Measurements from ENCODE around the gene SPG11.
"Not testable (repeated sequence)": the region's sequence is repeated elsewhere in the genome, so short reads cannot be mapped to it uniquely, and the experiment has no call there.

SPG11 gene, protein sequence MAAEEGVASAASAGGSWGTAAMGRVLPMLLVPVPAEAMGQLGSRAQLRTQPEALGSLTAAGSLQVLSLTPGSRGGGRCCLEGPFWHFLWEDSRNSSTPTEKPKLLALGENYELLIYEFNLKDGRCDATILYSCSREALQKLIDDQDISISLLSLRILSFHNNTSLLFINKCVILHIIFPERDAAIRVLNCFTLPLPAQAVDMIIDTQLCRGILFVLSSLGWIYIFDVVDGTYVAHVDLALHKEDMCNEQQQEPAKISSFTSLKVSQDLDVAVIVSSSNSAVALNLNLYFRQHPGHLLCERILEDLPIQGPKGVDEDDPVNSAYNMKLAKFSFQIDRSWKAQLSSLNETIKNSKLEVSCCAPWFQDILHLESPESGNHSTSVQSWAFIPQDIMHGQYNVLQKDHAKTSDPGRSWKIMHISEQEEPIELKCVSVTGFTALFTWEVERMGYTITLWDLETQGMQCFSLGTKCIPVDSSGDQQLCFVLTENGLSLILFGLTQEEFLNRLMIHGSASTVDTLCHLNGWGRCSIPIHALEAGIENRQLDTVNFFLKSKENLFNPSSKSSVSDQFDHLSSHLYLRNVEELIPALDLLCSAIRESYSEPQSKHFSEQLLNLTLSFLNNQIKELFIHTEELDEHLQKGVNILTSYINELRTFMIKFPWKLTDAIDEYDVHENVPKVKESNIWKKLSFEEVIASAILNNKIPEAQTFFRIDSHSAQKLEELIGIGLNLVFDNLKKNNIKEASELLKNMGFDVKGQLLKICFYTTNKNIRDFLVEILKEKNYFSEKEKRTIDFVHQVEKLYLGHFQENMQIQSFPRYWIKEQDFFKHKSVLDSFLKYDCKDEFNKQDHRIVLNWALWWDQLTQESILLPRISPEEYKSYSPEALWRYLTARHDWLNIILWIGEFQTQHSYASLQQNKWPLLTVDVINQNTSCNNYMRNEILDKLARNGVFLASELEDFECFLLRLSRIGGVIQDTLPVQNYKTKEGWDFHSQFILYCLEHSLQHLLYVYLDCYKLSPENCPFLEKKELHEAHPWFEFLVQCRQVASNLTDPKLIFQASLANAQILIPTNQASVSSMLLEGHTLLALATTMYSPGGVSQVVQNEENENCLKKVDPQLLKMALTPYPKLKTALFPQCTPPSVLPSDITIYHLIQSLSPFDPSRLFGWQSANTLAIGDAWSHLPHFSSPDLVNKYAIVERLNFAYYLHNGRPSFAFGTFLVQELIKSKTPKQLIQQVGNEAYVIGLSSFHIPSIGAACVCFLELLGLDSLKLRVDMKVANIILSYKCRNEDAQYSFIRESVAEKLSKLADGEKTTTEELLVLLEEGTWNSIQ (N-terminal part only)

DNA sequence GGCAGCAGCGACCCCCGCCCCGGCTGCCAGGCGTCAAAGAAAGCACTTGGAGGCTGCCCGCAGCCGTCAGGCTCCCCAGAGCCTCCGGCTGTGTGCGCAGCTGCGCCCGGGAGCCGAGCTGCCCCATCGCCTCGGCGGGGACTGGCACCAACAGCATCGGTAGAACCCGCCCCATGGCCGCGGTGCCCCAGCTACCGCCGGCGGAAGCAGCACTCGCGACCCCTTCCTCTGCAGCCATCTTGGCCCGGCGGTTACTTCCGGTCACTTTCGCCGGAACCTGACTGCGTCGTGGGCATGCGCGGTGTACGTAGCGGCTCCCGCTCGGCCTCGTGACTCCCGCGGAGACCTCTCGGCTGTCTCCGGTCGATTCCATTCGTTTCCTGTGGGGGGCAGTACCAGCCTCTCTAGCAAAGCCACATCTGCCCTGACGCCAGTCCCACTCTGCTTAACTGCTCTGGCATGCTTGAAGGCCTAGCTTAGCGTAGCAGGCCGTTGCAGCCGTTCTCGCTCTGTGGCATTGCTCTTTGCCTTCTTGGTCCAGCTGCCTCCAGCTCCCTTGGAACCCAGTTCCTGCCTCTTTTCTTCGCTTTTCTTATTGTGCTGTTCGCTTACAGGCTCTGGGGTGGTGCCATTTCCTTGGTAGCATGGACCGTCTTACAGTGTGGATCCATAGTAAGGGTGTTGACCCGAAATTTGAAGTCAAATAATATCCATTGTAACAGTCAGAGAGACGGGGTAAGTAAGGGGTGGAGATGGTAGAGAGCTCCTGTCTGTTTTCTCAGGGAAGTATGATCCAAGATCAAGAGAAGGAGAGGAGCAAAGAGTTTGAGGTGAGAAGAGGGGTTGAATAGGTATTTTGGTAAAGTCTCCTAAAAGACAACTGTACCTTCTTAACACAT, at the start of gene SPG11:
SPG11 (minus strand) TSS at position 253 of the 899 bp plus-strand sequence; CDS start at position 238, 15 bp downstream.
- peak; percentile 58 to 97 (median 93) for DNase-seq

DNA sequence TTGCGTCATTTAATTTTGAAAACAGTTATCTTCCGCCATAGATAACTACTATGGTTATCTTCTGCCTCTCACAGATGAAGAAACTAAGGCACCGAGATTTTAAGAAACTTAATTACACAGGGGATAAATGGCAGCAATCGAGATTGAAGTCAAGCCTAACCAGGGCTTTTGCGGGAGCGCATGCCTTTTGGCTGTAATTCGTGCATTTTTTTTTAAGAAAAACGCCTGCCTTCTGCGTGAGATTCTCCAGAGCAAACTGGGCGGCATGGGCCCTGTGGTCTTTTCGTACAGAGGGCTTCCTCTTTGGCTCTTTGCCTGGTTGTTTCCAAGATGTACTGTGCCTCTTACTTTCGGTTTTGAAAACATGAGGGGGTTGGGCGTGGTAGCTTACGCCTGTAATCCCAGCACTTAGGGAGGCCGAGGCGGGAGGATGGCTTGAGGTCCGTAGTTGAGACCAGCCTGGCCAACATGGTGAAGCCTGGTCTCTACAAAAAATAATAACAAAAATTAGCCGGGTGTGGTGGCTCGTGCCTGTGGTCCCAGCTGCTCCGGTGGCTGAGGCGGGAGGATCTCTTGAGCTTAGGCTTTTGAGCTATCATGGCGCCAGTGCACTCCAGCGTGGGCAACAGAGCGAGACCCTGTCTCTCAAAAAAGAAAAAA, 49.0 kb upstream of the SPG11 start:
- DNase-seq, result peak in 35 of 56 donors; percentile 5 to 63 (median 26)

DNA sequence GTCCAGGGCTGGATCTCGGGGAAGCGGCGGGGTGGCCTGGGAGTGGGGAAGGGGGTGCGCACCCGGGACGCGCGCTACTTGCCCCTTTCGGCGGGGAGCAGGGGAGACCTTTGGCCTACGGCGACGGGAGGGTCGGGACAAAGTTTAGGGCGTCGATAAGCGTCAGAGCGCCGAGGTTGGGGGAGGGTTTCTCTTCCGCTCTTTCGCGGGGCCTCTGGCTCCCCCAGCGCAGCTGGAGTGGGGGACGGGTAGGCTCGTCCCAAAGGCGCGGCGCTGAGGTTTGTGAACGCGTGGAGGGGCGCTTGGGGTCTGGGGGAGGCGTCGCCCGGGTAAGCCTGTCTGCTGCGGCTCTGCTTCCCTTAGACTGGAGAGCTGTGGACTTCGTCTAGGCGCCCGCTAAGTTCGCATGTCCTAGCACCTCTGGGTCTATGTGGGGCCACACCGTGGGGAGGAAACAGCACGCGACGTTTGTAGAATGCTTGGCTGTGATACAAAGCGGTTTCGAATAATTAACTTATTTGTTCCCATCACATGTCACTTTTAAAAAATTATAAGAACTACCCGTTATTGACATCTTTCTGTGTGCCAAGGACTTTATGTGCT, 48.4 kb upstream of the SPG11 start:
- DNase-seq, result peak in 13 of 56 donors; percentile 29 to 69 (median 45)

DNA sequence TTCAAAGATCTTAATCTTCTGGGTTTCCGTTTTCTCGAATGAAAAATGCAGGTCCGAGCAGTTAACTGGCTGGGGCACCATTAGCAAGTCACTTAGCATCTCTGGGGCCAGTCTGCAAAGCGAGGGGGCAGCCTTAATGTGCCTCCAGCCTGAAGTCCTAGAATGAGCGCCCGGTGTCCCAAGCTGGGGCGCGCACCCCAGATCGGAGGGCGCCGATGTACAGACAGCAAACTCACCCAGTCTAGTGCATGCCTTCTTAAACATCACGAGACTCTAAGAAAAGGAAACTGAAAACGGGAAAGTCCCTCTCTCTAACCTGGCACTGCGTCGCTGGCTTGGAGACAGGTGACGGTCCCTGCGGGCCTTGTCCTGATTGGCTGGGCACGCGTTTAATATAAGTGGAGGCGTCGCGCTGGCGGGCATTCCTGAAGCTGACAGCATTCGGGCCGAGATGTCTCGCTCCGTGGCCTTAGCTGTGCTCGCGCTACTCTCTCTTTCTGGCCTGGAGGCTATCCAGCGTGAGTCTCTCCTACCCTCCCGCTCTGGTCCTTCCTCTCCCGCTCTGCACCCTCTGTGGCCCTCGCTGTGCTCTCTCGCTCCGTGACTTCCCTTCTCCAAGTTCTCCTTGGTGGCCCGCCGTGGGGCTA, 47.8 kb upstream of the SPG11 start, which contains the start of the genes B2M and PATL2:
B2M (plus strand) TSS at position 422 of the 647 bp plus-strand sequence; CDS start at position 452, 30 bp downstream.
PATL2 (minus strand) TSS at position 228 of the 647 bp plus-strand sequence. CDS start 34,833 bp downstream, outside the sequence.
- DNase-seq, result peak; percentile 49 to 97 (median 90)

DNA sequence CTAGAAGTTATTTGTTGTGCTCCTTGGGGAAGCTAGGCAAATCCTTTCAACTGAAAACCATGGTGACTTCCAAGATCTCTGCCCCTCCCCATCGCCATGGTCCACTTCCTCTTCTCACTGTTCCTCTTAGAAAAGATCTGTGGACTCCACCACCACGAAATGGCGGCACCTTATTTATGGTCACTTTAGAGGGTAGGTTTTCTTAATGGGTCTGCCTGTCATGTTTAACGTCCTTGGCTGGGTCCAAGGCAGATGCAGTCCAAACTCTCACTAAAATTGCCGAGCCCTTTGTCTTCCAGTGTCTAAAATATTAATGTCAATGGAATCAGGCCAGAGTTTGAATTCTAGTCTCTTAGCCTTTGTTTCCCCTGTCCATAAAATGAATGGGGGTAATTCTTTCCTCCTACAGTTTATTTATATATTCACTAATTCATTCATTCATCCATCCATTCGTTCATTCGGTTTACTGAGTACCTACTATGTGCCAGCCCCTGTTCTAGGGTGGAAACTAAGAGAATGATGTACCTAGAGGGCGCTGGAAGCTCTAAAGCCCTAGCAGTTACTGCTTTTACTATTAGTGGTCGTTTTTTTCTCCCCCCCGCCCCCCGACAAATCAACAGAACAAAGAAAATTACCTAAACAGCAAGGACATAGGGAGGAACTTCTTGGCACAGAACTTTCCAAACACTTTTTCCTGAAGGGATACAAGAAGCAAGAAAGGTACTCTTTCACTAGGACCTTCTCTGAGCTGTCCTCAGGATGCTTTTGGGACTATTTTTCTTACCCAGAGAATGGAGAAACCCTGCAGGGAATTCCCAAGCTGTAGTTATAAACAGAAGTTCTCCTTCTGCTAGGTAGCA, 47.0 kb upstream of the SPG11 start:
- DNase-seq, result peak in 11 of 56 donors; percentile 1 to 51 (median 8)

DNA sequence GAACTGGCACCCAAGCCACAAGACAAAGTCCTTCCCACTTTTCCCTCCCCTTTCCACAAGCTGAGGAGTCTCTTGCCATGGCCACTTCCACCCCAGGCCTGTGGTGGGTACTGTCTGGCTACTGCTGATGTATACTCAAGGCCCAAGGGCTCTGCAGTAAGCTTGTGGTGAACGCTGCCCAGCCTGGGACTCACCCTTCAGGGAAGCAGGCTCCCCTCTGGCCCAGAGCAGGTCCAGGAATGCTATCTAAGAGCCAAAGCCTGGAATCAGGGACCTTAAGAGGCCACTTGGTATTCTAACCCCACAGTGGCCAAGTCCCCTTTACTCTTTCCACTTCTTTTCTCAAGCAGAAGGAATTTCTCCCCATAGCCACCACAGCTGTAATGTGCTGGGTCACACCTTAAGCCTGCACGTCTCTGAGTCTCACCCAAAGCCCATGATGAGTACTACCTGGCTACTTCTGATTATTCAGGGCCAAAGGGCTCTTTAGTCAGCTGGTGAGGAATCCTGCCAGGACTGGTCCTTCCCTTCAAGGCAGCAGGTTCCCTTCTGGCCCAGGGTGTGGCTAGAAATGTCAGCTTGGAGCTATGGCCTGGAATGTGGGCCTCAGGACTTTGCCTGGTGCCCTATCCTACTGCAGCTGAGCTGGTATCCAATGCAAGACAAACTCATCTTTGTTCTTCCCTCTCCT, 43.6 kb upstream of the SPG11 start:
- DNase-seq, result no peak

DNA sequence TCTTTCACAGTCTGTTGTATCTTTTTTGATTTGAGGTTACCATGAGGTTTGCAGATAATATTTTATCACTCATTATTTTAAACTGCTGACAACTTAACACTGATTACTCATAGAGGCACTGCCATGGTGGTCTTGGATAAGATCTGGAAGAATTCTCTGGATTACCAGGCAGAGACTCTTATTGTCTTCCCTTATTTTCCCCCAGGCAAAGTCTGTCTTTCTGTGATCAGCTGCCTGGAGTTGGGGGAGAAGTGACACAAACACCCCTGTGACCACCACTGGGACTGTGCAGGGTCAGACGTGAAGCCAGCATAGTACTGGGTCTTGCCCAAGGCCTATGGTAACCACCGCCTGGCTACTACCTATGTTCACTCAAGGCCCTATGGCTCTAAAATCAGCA, 42.9 kb upstream of the SPG11 start:
- no peak for DNase-seq

DNA sequence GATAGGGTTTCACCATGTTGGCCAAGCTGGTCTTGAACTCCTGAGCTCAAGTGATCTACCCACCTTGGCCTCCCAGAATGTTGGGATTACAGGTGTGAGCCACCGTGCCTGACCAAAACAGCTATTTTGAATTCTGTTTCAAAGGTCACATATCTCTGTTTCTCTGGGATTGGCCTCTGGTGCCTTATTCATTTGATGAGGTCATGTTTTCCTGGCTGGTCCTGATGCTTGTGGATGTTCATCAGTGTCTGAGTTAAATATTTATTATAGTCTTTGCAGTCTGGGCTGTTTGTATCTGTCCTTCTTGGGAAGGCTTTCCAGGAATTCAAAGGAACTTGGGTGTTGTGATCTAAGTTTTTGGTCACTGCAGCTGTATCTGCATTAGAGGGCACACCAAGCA, 42.5 kb upstream of the SPG11 start:
- no peak for DNase-seq

DNA sequence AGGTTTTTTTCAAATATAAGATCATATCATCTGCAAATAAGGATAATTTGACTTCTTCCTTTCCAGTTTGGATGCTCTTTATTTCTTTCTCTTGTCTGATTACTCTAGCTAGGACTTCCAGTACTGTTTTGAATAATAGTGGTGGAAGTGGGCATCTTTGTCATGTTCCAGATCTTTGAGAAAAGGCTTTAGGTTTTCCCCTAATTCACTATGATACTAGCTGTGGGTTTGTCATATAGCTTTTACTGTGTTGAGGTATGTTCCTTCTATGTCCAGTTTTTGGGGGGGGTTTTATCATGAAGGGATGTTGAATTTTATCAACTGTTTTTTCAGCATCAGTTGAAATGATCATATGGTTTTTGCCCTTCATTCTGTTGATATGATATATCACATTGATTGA, 37.2 kb upstream of the SPG11 start:
- not testable (repeated sequence) for DNase-seq

DNA sequence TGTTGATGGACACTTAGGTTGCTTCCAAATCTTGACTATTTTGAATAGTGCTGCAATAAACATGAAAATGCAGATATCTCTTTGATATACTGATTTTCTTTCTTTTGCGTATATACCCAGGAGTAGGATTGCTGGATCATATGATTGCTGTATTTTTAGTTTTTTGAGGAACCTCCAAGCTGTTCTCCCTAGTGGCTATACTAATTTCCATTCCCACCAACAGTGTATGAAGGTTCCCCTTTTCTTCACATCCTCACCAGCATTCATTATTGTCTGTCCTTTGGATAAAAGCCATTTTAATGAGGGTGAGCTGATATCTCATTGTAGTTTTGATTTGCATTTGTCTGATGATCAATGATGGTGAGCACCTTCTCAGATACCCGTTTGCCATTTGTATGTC, 35.2 kb upstream of the SPG11 start:
- no peak for DNase-seq

DNA sequence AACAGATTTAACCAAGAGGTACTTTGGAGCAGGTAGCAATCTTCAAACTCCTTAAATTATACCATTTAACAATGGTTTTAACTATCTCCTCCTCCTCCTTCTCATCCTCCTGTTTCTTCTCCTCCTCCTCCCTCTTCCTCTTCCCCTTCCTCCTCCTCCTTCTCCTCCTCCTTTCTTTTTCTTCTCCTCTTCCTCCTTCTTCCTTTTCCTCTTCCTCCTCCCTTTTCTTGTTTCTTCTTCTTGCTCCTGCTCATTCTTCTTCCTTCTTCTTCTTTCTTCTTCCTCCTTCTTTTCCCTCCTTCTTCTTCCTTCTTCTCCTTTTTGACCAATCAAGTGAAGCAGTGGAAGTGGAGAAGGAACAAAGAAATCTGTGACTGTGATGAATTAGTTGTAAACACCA, 33.6 kb upstream of the SPG11 start:
- DNase-seq, result no peak

DNA sequence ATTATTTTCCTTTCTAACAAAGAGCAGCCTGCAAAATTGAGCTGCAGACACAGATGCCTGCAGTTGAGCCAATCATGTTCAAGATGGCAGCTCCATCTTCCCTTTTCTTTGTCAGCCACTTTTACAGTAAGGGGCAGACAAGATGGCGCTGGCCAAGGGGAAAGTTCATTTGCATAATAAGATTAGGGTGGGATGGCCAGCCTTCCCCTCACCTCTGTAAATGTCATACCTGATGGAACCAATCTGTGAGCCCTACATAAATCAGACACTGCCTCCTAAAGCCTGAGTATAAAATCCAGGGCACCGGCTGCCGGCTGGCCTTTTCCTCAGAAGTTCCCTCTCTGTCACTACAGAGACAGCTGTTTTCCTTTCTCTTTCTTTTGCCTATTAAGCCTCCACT, 31.8 kb upstream of the SPG11 start:
- DNase-seq, result no peak

DNA sequence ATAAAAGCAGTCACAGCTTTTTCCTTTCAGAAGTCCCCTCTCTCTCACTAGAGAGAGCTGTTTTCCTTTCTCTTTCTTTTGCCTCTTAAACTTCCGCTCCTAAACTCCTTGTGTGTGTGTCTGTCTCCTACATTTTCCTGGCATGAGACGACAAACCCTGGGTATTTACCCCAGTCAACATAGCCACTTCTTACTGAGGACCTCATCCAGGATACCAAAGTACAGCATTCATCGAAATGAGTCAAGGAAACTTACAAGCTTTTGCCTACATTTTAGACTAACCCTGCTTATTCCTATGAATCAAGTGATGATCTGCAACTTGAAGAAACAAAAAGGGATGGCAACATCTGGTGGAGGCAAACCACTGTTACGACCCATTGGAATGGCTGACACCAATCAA, 31.0 kb upstream of the SPG11 start:
- no peak for DNase-seq

DNA sequence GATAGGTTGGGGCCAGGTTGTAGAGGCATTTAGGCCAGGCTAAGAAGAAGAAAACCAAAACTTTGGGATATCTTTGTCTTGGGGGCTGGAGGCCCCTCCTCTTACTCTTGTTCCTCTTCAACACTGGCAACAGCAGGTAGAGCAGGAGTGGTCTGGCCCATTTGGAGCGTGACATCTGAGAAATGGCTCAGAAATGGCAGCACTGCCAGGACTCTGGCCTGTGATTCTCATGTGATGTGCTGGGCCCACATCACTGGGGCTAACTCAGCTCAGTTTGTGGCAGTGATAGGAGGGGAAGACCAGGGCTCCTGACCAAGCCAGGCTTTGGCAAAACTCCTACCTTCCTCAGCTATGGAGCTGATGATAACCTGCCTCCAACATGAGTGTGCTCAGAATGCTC, 29.2 kb upstream of the SPG11 start:
- no peak for DNase-seq

DNA sequence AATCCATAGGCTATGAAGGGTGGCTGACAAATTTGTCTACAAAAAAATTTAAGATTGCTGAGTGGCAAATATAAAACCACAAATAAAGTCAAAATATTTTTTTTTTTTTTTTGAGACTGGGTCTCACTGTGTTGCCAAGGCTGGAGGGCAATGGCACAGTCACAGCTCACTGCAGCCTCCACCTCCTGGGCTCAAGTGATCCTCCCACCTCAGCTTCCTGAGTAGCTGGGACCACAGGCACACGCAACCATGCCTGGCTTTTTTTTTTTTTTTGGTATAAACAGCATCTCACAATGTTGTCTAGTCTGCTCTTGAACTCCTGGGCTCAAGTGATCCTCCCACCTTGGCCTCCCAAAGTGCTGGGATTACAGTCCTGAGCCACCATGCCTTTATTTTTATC, 26.8 kb upstream of the SPG11 start:
- DNase-seq, result not testable (repeated sequence)

DNA sequence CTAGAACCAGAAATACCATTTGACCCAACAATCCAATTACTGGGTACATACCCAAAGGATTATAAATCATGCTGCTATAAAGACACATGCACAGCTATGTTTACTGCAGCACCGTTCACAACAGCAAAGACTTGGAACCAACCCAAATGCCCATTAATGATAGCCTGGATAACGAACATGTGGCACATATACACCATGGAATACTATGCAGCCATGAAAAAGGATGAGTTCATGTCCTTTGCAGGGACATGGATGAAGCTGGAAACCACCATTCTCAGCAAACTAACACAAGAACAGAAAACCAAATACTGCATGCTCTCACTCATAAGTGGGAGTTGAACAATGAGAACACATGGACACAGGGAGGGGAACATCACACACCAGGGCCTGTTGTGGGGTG, 25.9 kb upstream of the SPG11 start:
- not testable (repeated sequence) for DNase-seq
